Fibroblast of villous mesenchyme (primary cell): ENCODE results near the gene HERC2. TPM values are rescaled to one million over a fixed set of nuclear protein-coding genes. Genes with fewer than 3 reads are reported as not detected.

Source experiments
- small RNA-seq: library from RNA; depleted of rRNA; stranded (forward); fragments of <200 nt; gene quantifications from one replicate; pipeline ENCODE3, GENCODE V24; 2012
- total RNA-seq: library from RNA; depleted of rRNA; stranded (reverse); fragments of >200 nt; gene quantifications from 2 replicates; pipeline ENCODE4 v1.2.3, GENCODE V29; 2012

Gene HERC2
- total RNA-seq, 1 donor: 41.0 TPM

Small RNAs within 50 kb of the gene (small RNA-seq; reads per million reads assigned to genes)
- not detected for gene AC091304.5

Other genes with a start within 250 kb of the HERC2 start
- gene OCA2, start 222.9 kb downstream of the HERC2 start, total RNA-seq: under 0.01 TPM in 1 of 2 replicates, not detected in the other
- gene GOLGA6L24, start 35.9 kb upstream of the HERC2 start, total RNA-seq: not detected in 2 replicates
- gene GOLGA8F, start 56.5 kb upstream of the HERC2 start, total RNA-seq: not detected in 2 replicates
- gene GOLGA8G, start 210.8 kb upstream of the HERC2 start, total RNA-seq: not detected in 2 replicates
- not detected in 2 replicates for gene GOLGA6L25, start 231.4 kb upstream of the HERC2 start, total RNA-seq